Naive B cell (primary cell): Measurements from ENCODE around the gene SPECC1. TPM values are rescaled to one million over a fixed set of nuclear protein-coding genes. Genes with fewer than 3 reads are reported as not detected.

Experiments used
- ATAC-seq, 2 donors: fragments of 150-1000 bp; cut with Tn5 transposase; 2 replicates each; pipeline ENCODE4 v1.10.0; 2021; ENCODE audit warnings: low read depth in 2 of 2, mild to moderate bottlenecking in 2 of 2, moderate library complexity in 2 of 2
- DNase-seq: peaks from one replicate; pipeline ENCODE4 v3.0.0; 2022
- H3K27ac Mint-ChIP-seq, 6 donors: one replicate each; pipeline ENCODE4 v1.8.0; 2020 to 2022; ENCODE audit warnings: mild to moderate bottlenecking in 6 of 6, mixed read lengths in 6 of 6, moderate library complexity in 5 of 6, inconsistent platforms in 2 of 6
- H3K27me3 Mint-ChIP-seq, 3 donors: one replicate each; pipeline ENCODE4 v1.8.0; 2021 to 2022; ENCODE audit warnings: mixed read lengths in 3 of 3, mild to moderate bottlenecking in 1 of 3
- H3K36me3 Mint-ChIP-seq, 2 donors: one replicate each; pipeline ENCODE4 v1.8.0; 2020 to 2022; ENCODE audit warnings: mixed read lengths in 2 of 2, inconsistent platforms in 1 of 2, mild to moderate bottlenecking in 1 of 2
- H3K4me1 Mint-ChIP-seq, 3 donors: one replicate each; pipeline ENCODE4 v1.8.0; 2020 to 2022; ENCODE audit warnings: mixed read lengths in 3 of 3, inconsistent platforms in 1 of 3, mild to moderate bottlenecking in 1 of 3, moderate library complexity in 1 of 3
- H3K4me3 Mint-ChIP-seq, 8 donors: one replicate each; pipeline ENCODE4 v1.8.0; 2020 to 2022; ENCODE audit warnings: mild to moderate bottlenecking in 8 of 8, mixed read lengths in 8 of 8, moderate library complexity in 8 of 8, inconsistent platforms in 2 of 8
- H3K9me3 Mint-ChIP-seq, 7 donors: one replicate each; pipeline ENCODE4 v1.8.0; 2020 to 2022; ENCODE audit warnings: mixed read lengths in 7 of 7, mild to moderate bottlenecking in 5 of 7, inconsistent platforms in 2 of 7, moderate library complexity in 1 of 7
- polyA plus RNA-seq, 6 donors: library from polyadenylated mRNA; unstranded; fragments of 300-500 nt; fragmentation: Illumina TruSeq; gene quantifications; one replicate each; pipeline ENCODE4 v1.2.3, GENCODE V29; 2021; ENCODE audit warnings: low read depth in 6 of 6

The SPECC1 gene
- polyA plus RNA-seq, 6 donors from 2014 or later: 2.6 to 5.9 (median 4.1) TPM

GRCh38 chr17:20084621-20085282 is 75.6 kb downstream of the SPECC1 start:
- Mint-ChIP-seq H3K36me3 (peaks cover 0 to 7% of the 10 kb centered on the region in 2 donors), H3K4me1 (peaks cover 0 to 2% (median 0%) of the 10 kb centered on the region in 3 donors), H3K27me3 (peaks cover 0 to 22% (median 6%) of the 10 kb centered on the region in 3 donors), H3K27ac (no peak overlapping the region), H3K9me3 (no peaks in the 10 kb centered on the region), H3K4me3 (no peak overlapping the region)
- ATAC-seq (no peak), DNase-seq (no peak)

- H3K4me1 Mint-ChIP-seq: peaks cover 0 to 2% (median 0%) of the 10 kb centered on the region in 3 donors
- no peak for ATAC-seq
- peaks cover 0 to 7% of the 10 kb centered on the region in 2 donors for H3K36me3 Mint-ChIP-seq
- no peak for DNase-seq
- H3K27ac Mint-ChIP-seq: no peak overlapping the region
- H3K4me3 Mint-ChIP-seq: no peak overlapping the region
- peaks cover 0 to 20% (median 0%) of the 10 kb centered on the region in 3 donors for H3K27me3 Mint-ChIP-seq
- no peaks in the 10 kb centered on the region for H3K9me3 Mint-ChIP-seq
These were observed 76.2 kb downstream of the SPECC1 start for GRCh38 chr17:20085283-20085845.

GRCh38 chr17:20086416-20087076 is 77.4 kb downstream of the SPECC1 start:
- peak overlapping the region in 1 of 8 donors; percentile 15 for H3K4me3 Mint-ChIP-seq
- ATAC-seq: no peak

GRCh38 chr17:20087538-20088250 is 78.5 kb downstream of the SPECC1 start:
- H3K36me3 Mint-ChIP-seq: no peaks in the 10 kb centered on the region
- ATAC-seq (no peak), DNase-seq (no peak)
- peak overlapping the region in 1 of 6 donors; percentile 57 for H3K27ac Mint-ChIP-seq
- H3K4me3 Mint-ChIP-seq: no peak overlapping the region
- H3K9me3 Mint-ChIP-seq: no peaks in the 10 kb centered on the region
- peaks cover 0 to 2% (median 0%) of the 10 kb centered on the region in 3 donors for H3K4me1 Mint-ChIP-seq
- H3K27me3 Mint-ChIP-seq: no peaks in the 10 kb centered on the region

More at GRCh38 chr17:20086416-20087076, 77.4 kb downstream of the SPECC1 start:
- peaks cover 0 to 7% of the 10 kb centered on the region in 2 donors for H3K36me3 Mint-ChIP-seq
- H3K27ac Mint-ChIP-seq: no peak overlapping the region
- H3K27me3 Mint-ChIP-seq: peaks cover 0 to 8% (median 0%) of the 10 kb centered on the region in 3 donors
- H3K9me3 Mint-ChIP-seq: no peaks in the 10 kb centered on the region
- DNase-seq: no peak
- peaks cover 0 to 2% (median 0%) of the 10 kb centered on the region in 3 donors for H3K4me1 Mint-ChIP-seq

GRCh38 chr17:20089756-20090547 is 80.8 kb downstream of the SPECC1 start:
- H3K27ac Mint-ChIP-seq: no peak overlapping the region
- ATAC-seq: no peak

GRCh38 chr17:20091174-20092029 is 82.2 kb downstream of the SPECC1 start:
- Mint-ChIP-seq H3K4me1 (peaks cover 0 to 2% (median 0%) of the 10 kb centered on the region in 3 donors), H3K27me3 (no peaks in the 10 kb centered on the region), H3K4me3 (peak overlapping the region in 1 of 8 donors; percentile 35), H3K27ac (peak overlapping the region in 1 of 6 donors; percentile 56), H3K9me3 (no peaks in the 10 kb centered on the region), H3K36me3 (no peaks in the 10 kb centered on the region)
- ATAC-seq (no peak), DNase-seq (no peak)

More at GRCh38 chr17:20089756-20090547, 80.8 kb downstream of the SPECC1 start:
- no peaks in the 10 kb centered on the region for H3K36me3 Mint-ChIP-seq
- H3K4me1 Mint-ChIP-seq: peaks cover 0 to 2% (median 0%) of the 10 kb centered on the region in 3 donors
- H3K9me3 Mint-ChIP-seq: no peaks in the 10 kb centered on the region
- H3K4me3 Mint-ChIP-seq: peak overlapping the region in 1 of 8 donors; percentile 26
- DNase-seq: no peak
- no peaks in the 10 kb centered on the region for H3K27me3 Mint-ChIP-seq

GRCh38 chr17:20092261-20092867 is 83.2 kb downstream of the SPECC1 start:
- no peak for DNase-seq
- H3K27ac Mint-ChIP-seq: peak overlapping the region in 1 of 6 donors; percentile 41

GRCh38 chr17:20092973-20093626 is 83.9 kb downstream of the SPECC1 start:
- H3K4me3 Mint-ChIP-seq: no peak overlapping the region
- H3K4me1 Mint-ChIP-seq: peaks cover 0 to 2% (median 0%) of the 10 kb centered on the region in 3 donors
- ATAC-seq (no peak), DNase-seq (no peak)
- H3K9me3 Mint-ChIP-seq: no peaks in the 10 kb centered on the region
- peaks cover 0 to under 1% of the 10 kb centered on the region in 2 donors for H3K36me3 Mint-ChIP-seq
- H3K27ac Mint-ChIP-seq: peak overlapping the region in 1 of 6 donors; percentile 8
- peaks cover 0 to 2% (median 0%) of the 10 kb centered on the region in 3 donors for H3K27me3 Mint-ChIP-seq

More at GRCh38 chr17:20092261-20092867, 83.2 kb downstream of the SPECC1 start:
- no peak overlapping the region for H3K4me3 Mint-ChIP-seq
- no peaks in the 10 kb centered on the region for H3K27me3 Mint-ChIP-seq
- no peaks in the 10 kb centered on the region for H3K9me3 Mint-ChIP-seq
- H3K4me1 Mint-ChIP-seq: peaks cover 0 to 2% (median 0%) of the 10 kb centered on the region in 3 donors
- no peak for ATAC-seq
- H3K36me3 Mint-ChIP-seq: no peaks in the 10 kb centered on the region

GRCh38 chr17:20094777-20095176 is 85.6 kb downstream of the SPECC1 start:
- ATAC-seq (no peak), DNase-seq (no peak)
- Mint-ChIP-seq H3K36me3 (peaks cover 0 to 7% of the 10 kb centered on the region in 2 donors), H3K27me3 (peaks cover 0 to 3% (median 0%) of the 10 kb centered on the region in 3 donors), H3K4me3 (no peak overlapping the region), H3K27ac (no peak overlapping the region), H3K4me1 (no peaks in the 10 kb centered on the region), H3K9me3 (no peaks in the 10 kb centered on the region)

GRCh38 chr17:20095336-20096080 is 86.3 kb downstream of the SPECC1 start:
- Mint-ChIP-seq H3K27me3 (peaks cover 0 to 3% (median 0%) of the 10 kb centered on the region in 3 donors), H3K27ac (no peak overlapping the region), H3K36me3 (peaks cover 0 to 7% of the 10 kb centered on the region in 2 donors), H3K9me3 (no peaks in the 10 kb centered on the region), H3K4me3 (no peak overlapping the region), H3K4me1 (no peaks in the 10 kb centered on the region)
- DNase-seq (no peak), ATAC-seq (no peak)

- H3K4me1 Mint-ChIP-seq: no peaks in the 10 kb centered on the region
- H3K36me3 Mint-ChIP-seq: peaks cover 0 to 7% of the 10 kb centered on the region in 2 donors
- no peak overlapping the region for H3K4me3 Mint-ChIP-seq
- no peaks in the 10 kb centered on the region for H3K9me3 Mint-ChIP-seq
- DNase-seq: no peak
- no peak overlapping the region for H3K27ac Mint-ChIP-seq
- no peak for ATAC-seq
- peaks cover 0 to 3% (median 0%) of the 10 kb centered on the region in 3 donors for H3K27me3 Mint-ChIP-seq
These were observed 87.3 kb downstream of the SPECC1 start for GRCh38 chr17:20096430-20096829.
